ENCODE data around the gene TXN2.
"Not testable (repeated sequence)": the region's sequence is repeated elsewhere in the genome, so short reads cannot be mapped to it uniquely, and the experiment has no call there.

Gene TXN2

GRCh38 chr22:36454916-36455570 lies 26.4 kb downstream of the TXN2 start:
- peak; percentile 85 for DNase-seq

GRCh38 chr22:36453855-36454378 lies 27.5 kb downstream of the TXN2 start:
- no peak for DNase-seq

DNA sequence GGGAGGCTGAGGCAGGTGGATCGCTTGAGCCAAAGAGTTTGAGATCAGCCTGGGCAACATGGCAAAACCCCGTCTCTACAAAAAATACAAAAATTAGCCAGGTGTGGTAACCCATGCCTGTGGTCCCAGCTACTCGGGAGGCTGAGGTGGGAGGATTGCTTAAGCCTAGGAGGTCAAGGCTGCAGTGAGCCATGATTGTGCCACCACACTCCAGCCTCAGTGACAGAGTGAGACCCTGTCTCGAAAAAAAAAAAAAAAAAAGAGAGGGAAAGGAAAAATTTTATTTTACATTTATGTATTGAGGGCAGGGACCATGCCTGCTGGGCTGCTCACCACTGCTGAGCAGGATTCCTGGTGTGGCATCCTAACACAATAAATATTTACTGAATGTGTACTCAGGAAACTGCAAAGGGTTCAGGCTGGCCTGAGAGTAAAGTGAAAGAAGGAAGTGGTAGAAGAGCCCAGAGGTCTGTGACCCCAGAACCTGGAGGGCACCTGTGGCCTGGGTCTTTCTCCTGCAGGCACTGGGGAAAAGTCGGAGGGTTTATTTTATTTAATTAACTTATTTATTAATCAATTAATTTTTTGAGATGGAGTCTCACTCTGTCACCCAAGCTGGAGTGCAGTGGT lies 28.3 kb downstream of the TXN2 start:
- peak; percentile 35 for DNase-seq

GRCh38 chr22:36452250-36452977 lies 29.0 kb downstream of the TXN2 start:
- no peak for DNase-seq

GRCh38 chr22:36450923-36451322 lies 30.5 kb downstream of the TXN2 start:
- DNase-seq = not testable (repeated sequence)

DNA sequence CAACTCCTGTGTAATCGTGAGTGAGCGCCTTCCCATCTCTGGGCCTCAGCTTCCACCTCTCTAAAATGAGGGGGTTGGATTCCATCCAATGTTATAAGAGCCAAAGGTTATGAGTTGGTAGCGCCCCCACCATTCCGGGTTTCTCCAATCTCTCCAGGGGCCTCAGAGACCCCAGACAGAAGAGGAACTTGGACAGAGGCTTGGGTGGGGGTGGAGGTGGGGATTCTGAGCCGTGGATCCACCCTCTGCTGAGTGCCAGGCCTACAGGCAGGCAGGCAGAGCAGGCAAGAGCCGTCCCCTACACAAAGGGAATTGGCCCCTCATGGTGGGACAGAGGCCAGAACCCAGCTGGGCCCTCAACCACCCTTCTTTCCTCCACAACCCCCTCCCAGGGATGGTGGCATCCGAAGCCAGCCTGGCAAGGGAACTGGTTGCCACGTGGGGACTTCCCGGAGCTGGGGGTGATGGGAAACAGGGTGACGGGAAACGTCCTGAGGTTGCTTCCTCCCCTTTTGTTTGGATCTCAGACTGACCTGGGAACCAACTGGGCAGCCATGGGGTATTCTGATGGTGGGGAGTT lies 31.8 kb downstream of the TXN2 start:
- no peak for DNase-seq

- DNase-seq = peak; percentile 72
These were observed 33.8 kb downstream of the TXN2 start for GRCh38 chr22:36447632-36448031.

DNA sequence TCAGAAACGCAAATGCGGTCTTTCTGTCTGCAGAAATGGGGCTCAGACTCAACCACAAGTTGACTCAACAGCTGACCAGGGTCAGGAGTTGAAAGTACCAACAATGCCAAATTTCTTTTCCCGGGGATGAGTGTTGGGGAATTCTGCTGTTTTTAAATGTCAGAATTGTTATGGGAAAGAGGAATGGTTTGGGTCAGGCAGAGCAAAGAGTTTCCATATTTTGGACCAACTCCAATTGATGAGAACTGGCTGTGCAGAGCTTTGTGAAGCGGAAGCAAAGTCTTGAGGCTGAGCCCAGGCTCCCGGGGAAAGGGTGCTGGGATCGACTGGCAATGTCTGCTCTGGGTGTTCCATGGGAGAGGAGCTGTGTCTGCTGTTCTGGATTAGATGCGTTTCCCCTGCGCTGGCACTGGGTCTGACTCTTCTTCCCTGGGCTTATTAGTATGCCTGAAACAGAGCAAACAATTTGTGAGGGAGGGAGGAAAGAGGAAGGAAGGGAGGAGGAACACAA lies 36.2 kb downstream of the TXN2 start:
- DNase-seq = peak; percentile 63

- DNase-seq = peak; percentile 82
These were observed 38.2 kb downstream of the TXN2 start for GRCh38 chr22:36443198-36443770.

DNA sequence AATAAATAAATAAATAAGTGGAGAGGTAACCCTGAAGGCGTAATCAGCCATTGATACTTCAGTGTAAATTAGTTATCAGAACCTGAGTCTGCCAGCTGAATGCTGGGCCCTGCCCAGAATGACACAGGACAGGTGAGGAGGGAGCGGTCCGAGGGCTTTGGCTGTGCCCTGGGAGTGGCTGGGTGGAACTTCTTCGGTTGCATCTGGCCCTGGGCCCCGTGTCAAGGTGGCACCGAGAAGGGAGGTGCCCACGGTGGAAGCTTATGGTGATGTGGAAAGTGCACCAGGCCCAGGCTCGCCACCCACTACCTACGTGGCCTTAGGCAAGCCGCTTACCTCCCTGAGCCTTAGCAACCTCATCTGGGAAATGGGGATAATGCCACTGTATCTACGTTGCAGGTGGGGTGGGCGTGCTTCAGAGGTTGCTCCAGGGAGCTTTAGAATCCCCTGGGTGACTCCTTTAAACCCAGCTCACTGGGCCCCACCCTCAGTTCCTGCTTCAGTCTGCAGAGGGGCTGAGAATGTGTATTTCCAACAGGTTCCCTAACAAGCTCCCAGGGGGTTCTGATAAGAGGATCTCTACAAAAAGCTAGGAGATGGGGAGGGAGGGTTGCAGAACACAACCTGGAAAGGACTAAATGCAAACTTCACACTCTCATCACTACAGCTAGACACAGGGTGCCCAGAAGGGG lies 38.8 kb downstream of the TXN2 start:
- no peak for DNase-seq

- no peak for DNase-seq
These were observed 40.9 kb downstream of the TXN2 start for GRCh38 chr22:36440429-36441002.

DNA sequence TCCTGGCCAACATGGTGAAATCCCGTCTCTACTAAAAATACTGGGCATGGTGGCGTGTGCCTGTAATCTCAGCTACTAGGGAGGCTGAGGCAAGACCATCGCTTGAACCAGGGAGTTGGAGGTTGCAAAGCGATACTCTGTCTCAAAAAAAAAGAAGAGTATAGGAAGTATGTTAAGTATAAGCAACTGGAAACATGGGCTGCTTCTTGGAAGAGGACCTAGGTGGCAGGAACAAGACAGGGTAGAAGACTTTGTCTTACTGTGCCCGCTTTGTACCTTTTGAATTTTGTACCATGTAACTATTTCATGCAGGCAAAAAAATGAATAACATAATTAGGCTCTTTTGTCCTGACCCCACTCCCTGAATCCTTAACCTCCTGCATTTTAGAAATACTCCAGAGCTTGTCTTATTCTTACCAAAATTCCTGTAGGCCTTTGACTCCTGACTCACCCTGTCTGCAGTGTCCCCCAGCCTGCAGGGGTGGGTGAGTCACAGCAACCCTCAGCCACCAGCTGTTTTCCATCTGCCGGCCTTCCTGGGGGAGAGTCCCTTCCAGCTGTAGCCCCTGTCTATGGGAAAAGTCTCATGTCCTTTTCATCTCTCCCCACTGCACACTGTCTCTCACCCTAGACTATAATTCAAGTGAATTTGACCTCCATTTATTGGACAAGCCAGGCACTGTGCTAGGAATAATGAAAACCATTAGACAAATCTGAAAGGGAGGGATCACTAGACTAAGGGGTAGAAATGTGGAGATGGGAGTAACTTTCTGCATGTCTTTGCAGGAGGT lies 41.8 kb downstream of the TXN2 start:
- DNase-seq = peak; percentile 43

DNA sequence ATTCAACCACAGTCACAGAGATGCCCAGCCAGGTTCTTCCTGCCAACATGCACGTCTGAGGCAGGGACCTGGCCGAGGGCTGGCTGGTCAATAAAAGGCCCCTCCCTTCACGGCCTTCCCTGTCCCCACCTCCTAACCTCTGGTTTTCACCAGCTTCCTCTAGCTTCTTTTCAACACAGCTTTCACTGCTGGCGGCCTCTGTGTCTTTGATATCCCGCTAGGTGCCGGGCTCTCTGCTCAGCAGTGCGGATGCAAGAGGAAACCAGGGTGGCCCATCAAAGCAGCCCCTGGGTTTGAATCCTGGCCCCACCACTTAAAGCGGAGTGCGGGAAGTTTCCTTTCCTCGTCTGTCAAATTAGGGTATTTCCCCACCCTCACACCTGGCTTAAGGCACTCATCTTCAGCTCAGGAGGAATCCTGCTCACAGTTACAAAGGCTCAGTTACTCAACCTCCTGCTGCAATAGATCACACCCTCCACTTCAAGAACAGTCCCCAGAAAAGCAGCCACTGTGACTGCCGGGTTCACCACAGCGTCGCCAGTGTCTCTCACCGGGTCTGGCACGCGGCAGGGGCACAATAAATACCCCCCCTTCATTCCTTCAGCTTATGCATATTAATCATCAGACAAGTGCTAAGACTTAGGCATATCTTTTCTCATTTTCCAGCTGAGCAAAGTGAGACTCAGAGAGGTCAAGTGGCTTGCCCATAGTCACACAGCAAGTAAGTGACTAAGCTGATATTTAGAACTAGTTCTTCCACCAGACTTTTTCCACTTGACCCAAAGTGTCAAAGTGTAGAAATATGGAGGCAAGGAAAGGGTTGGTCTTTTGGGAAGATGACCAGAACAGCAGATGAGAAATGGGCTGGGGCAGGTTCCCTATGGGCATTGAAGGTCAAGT lies 45.7 kb downstream of the TXN2 start:
- peak; percentile 74 for DNase-seq

DNA sequence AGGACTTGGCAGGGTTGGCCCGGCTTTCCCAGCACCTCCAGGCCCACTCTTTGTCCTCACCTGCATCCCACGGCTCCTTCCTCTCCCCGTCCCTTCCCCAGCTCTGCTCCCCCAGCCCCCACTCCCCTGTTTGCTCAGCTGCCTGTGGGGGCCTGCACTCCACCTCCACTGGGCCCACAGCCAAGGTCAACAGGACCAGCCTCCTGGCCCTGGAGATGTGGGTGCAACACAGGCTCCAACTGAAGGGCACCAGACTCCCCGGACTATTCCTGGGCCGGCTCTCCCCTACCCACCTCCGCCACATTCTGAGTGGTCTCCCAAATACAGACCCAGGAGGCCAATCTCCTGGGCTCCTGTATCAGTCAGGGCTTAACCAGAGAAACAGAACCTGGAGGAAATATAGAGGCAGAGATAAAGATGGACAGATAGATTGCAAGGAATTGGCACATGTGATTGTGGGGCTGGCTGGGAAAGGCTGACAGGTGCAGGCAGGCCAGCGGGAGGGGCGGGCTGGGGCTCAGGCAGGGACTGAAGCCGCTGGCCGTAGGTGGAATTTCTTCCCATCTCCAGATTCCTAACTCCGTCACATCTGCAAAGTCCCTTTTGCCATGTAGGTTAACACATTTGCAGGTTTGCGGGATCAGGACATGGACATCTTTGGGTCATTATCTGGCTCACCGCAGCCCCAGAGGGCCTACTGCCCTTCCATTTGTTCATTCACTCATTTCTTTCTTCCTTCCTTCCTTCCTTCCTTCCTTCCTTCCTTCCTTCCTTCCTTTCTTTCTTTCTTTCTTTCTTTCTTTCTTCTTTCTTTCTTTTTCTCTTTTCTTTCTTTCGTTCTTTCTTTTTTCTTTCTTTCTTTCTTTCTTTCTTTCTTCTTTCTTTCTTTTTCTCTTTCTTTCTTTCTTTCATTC lies 47.9 kb downstream of the TXN2 start:
- DNase-seq = no peak

- no peak for DNase-seq
These were observed 48.7 kb downstream of the TXN2 start for GRCh38 chr22:36432592-36433317.

GRCh38 chr22:36431977-36432376 lies 49.5 kb downstream of the TXN2 start:
- no peak for DNase-seq

- DNase-seq = no peak
These were observed 50.6 kb downstream of the TXN2 start for GRCh38 chr22:36430863-36431262.

- not testable (repeated sequence) for DNase-seq
These were observed 53.5 kb downstream of the TXN2 start for GRCh38 chr22:36427952-36428351.
